Measurements from ENCODE around the gene PPP1R7.

The PPP1R7 gene

DNA sequence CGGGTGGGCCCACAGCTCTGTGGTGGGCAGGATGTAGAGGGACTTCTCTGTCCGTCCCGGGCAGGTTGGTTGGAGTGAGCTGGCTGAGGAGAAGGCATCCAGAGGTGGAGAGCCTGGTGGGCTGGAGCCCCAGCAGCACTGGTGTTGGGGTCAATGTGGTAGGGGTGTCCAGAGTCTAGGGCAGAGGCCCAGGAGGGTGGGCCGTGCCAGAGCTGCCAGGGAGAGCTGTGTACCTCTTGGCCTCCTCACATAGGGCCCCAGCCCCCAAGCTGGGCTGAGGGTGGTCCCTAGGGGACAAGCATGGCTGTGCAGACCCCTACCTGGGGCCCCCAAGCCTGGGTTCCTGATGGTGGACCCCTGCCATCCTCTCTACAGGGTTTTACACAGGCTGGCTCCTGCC is 54.2 kb downstream of the PPP1R7 start:
- H3K27ac ChIP-seq = no peak overlapping the region
- no peak for DNase-seq (ENCODE audit: low spot score)
- TF ChIP-seq, protein P1, sequence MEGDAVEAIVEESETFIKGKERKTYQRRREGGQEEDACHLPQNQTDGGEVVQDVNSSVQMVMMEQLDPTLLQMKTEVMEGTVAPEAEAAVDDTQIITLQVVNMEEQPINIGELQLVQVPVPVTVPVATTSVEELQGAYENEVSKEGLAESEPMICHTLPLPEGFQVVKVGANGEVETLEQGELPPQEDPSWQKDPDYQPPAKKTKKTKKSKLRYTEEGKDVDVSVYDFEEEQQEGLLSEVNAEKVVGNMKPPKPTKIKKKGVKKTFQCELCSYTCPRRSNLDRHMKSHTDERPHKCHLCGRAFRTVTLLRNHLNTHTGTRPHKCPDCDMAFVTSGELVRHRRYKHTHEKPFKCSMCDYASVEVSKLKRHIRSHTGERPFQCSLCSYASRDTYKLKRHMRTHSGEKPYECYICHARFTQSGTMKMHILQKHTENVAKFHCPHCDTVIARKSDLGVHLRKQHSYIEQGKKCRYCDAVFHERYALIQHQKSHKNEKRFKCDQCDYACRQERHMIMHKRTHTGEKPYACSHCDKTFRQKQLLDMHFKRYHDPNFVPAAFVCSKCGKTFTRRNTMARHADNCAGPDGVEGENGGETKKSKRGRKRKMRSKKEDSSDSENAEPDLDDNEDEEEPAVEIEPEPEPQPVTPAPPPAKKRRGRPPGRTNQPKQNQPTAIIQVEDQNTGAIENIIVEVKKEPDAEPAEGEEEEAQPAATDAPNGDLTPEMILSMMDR (IDR thresholded peaks at IDR 0.05) = no peak
- H3K4me3 ChIP-seq = no peak overlapping the region

DNA sequence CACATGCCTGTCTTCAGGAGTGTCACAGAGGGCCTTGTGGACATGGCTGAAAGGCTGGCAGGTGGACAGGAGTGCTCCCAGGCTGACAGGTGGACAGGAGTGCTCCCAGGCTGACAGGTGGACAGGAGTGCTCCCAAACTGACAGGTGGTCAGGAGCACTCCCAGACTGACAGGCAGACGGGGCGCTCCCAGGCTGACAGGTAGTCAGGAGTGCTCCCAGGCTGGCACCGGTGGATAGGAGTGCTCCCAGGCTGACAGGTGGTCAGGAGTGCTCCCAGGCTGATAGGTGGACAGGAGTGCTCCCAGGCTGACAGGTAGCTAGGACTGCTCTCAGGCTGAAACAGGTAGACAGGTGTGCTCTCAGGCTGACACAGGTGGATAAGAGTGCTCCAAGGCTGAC is 54.8 kb downstream of the PPP1R7 start:
- Histone ChIP-seq H3K4me3 (no peak overlapping the region), H3K27ac (no peak overlapping the region)
- no peak for DNase-seq (ENCODE audit: low spot score)
- TF ChIP-seq, protein P1 (IDR thresholded peaks at IDR 0.05) = no peak

DNA sequence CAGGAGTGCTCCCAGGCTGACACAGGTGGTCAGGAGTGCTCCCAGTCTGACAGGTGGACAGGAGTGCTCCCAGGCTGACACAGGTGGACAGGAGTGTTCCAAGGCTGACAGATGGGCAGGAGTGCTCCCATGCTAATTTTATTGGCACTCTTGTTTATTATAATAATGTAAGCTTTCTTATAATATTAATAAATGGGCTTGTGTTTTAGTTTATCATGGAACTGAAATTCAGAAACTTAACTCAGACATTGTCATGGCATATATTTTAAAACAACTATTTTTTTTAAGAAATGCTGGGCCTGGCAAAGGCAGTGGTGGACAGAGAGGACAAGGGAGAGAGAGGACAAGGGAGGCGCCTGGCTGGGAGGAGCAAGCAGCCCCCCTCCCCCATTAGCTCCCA is 56.9 kb downstream of the PPP1R7 start:
- TF ChIP-seq, protein P1 (IDR thresholded peaks at IDR 0.05) = no peak
- Histone ChIP-seq H3K27ac (no peak overlapping the region), H3K4me3 (no peak overlapping the region)
- no peak for DNase-seq (ENCODE audit: low spot score)

DNA sequence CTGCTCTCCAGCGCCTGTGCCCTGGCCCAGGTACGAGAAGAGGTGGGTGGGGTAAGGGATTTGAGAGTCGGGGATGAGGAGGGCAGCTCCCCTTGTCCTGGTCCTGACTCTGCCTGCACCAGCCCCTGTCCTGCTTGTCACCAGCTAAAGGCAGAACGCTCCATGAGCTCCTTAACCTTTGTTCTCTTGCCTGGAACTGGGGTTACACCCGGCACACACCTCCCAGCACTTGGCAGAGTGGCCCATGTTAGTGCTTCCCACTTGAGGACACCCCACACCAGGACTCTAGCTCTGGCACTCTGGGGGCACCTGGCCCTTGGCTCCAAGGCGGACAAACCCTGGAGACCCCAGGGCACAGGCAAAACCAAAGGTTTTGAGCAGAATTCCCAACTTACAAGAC is 57.4 kb downstream of the PPP1R7 start:
- DNase-seq (ENCODE audit: low spot score) = no peak
- H3K27ac ChIP-seq = no peak overlapping the region
- H3K4me3 ChIP-seq = no peak overlapping the region
- TF ChIP-seq, protein P1 (IDR thresholded peaks at IDR 0.05) = no peak

DNA sequence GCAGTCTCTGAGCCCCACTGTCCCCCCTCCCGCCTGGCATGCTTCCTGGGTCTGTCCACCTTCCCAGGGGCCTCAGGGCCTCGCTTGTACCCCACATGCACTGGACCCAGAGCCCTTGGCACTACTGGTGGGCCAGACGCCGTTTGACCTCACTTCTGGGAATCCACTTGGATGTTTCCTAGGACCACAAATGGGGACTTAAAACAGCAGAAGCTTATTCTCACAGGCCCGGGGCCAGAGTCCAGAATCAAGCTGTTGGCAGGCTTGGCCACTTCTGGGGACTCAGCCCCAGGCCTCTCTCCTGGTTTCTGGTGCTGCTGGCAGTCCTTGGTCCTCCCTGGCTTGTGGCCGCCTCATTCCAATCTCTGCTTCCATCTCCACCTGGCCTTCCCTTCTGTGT is 57.8 kb downstream of the PPP1R7 start:
- no peak overlapping the region for H3K4me3 ChIP-seq
- DNase-seq (ENCODE audit: low spot score) = no peak
- TF ChIP-seq, protein P1 (IDR thresholded peaks at IDR 0.05) = no peak

DNA sequence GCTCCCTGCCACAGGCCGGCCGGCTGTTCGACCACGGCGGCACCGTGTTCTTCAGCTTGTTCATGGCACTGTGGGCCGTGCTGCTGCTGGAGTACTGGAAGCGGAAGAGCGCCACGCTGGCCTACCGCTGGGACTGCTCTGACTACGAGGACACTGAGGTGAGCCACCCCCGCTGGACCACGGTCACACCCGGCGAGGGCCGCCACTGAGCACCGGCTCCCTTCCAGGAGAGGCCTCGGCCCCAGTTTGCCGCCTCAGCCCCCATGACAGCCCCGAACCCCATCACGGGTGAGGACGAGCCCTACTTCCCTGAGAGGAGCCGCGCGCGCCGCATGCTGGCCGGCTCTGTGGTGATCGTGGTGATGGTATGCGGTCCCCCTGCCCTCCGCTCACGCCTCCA is 59.0 kb downstream of the PPP1R7 start:
- no peak overlapping the region for H3K27ac ChIP-seq
- TF ChIP-seq, protein P1 (IDR thresholded peaks at IDR 0.05) = no peak
- H3K4me3 ChIP-seq = no peak overlapping the region
- DNase-seq (ENCODE audit: low spot score) = no peak

More for the DNA sequence above, 57.8 kb downstream of the PPP1R7 start:
- H3K27ac ChIP-seq = no peak overlapping the region

DNA sequence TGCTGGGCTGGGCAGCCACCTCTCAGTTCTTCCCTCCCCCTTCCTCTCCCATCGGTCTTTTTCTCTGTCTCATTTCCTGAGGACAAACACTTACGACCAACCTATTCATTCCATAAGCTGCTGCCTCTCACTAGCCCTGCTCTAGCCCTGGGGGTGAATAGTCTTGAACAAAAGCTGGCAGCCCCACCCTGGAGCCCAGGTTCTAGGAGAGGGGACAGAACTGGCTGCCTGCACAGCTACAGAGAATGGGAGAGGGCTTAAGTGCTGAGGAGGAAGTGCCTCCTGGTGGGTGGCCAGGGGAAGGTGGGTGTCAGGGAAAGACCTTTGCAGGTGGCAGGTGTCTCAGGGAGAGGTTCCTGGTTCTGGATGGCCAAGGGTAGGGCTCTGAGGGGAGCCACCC is 61.0 kb downstream of the PPP1R7 start:
- Histone ChIP-seq H3K4me3 (no peak overlapping the region), H3K27ac (no peak overlapping the region)
- TF ChIP-seq, protein P1 (IDR thresholded peaks at IDR 0.05) = no peak
- no peak for DNase-seq (ENCODE audit: low spot score)
